CD4-positive, alpha-beta T cell treated with Interleukin-17A for 4 hours (primary cell): Measurements from ENCODE around the gene CKAP4.

Experiments
- DNase-seq: peaks from one replicate; pipeline ENCODE4 v3.0.0-alpha.2; 2020; ENCODE audit warnings: mixed read lengths

The CKAP4 gene

DNA sequence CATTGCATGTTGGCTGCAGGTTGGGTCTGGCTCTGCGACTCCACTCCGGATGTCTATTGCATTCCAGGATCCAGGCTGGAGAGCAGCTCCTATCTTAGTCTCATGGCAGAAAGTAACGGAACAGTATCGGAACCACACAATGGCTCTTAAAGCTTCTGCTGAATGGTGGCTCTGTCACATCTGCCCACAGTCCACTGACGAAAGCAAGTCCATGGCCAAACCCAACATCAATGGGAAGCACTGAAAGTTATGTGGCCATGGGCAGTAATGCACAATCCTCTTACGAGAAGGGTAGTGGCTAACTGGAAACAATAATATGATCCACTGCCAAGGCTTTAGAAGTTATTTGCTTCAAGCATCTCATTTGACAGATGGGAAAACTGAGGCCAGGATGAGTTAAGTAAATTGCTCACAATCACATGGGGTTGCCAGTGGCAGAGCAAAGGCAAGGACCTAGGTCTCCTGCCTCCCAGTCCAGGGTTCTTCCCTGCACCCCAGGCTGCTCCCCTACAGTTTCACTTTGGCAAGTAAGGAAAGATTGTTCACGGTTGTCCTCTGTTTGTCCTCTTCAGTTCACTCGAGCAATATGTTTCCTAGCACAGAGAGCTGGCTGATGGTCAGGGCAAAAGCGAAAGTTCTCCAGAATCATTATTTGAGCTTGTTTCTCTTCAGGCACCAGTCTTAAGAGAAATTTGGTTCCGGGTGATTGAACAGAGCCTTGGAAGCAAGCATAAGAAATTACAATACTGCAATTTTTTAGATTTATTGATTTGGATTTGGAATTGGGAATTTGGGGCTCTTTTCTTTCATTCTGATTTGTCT lies 54.2 kb downstream of the CKAP4 start:
- no peak for DNase-seq

DNA sequence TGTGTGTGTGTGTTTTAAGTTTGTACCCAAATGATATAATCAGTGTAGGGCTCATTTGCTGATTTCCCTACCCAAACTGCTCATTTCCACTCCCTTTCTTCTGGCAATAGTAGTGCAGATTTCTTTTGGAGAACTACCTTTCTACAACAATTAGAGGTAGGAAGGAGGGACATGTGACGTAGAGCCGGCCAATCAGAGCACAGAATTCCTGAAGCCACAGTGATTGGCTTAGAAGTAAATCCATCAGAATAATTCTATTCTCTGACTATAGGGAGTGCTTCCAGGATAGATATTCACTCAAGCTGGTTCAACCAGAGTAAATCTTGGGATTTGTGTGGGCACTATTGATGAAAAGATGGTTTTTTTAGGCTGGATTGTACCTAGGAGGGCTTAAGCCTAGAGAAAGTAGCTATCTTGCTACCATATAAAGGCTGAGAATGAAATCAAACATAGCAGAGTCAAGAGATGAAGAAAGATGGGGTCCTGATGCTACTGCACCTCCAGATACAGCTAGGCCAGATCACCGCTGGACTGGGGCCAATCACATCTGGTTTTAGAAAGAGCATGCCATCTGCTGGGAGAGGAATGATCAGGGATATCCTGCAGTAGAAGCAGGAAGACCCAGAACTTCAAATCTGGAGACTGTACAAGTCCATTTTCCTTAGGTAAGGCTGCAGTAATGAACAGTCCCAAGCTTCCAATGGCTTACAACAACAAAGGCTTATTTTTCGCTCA lies 55.0 kb downstream of the CKAP4 start:
- DNase-seq, result no peak

- DNase-seq, result no peak
Observed at GRCh38 chr12:106190581-106190980, 57.2 kb downstream of the CKAP4 start.

- no peak for DNase-seq
Observed at GRCh38 chr12:106189341-106189740, 58.5 kb downstream of the CKAP4 start.

- no peak for DNase-seq
Observed at GRCh38 chr12:106188256-106188655, 59.6 kb downstream of the CKAP4 start.
